ENCODE data around the gene GNAO1.

- no peak for TF ChIP-seq CTCF (conservative IDR thresholded peaks at IDR 0.05; ENCODE audit: low read depth, low read length)
- no peak for TF ChIP-seq EZH2 (IDR thresholded peaks at IDR 0.05; ENCODE audit: borderline replicate concordance, low read depth, low read length, poor library complexity, severe bottlenecking)
These were observed 9.7 kb downstream of the GNAO1 start for GRCh38 chr16:56201030-56201429.
